GM18951 (cell line): ENCODE results near the gene SH3RF3.

Experiments
- POLR2A ChIP-seq: IDR thresholded peaks from 4 replicates; pipeline ENCODE4 v1.6.1; 2011; ENCODE audit warnings: mild to moderate bottlenecking; ENCODE audit not compliant: insufficient read length, insufficient read depth; ENCODE audit errors: extremely low read depth
- in situ Hi-C: fragments of 300-500 bp; cut with MboI; formaldehyde crosslinking; loops from one replicate; pipeline ENCODE4 v1.12.0; 2022; ENCODE audit warnings: low sequenced_read_pairs, mixed read lengths, inconsistent platforms; ENCODE audit not compliant: unreplicated experiment

The SH3RF3 gene

DNA sequence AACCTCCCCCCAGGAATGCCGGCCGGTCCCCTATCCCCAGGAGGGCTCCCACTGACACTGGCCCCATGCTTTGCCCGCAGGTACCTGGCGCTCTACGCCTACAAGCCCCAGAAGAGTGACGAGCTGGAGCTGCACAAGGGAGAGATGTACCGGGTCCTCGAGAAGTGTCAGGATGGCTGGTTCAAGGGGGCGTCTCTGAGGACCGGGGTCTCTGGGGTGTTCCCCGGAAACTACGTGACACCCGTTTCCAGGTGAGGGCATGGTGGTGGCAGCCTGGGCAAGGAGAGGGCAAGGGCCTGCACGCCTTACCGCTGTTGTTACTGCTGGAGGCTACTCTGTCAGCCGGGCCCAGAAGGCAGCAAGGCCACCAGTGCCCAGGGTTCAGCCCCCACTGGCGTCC lies 303.4 kb downstream of the SH3RF3 start:
- in situ Hi-C loops, result no loop called here
- TF ChIP-seq POLR2A, result no peak

GRCh38 chr2:109433486-109433885 lies 304.5 kb downstream of the SH3RF3 start:
- in situ Hi-C loops, result no loop called here
- TF ChIP-seq POLR2A, result no peak

DNA sequence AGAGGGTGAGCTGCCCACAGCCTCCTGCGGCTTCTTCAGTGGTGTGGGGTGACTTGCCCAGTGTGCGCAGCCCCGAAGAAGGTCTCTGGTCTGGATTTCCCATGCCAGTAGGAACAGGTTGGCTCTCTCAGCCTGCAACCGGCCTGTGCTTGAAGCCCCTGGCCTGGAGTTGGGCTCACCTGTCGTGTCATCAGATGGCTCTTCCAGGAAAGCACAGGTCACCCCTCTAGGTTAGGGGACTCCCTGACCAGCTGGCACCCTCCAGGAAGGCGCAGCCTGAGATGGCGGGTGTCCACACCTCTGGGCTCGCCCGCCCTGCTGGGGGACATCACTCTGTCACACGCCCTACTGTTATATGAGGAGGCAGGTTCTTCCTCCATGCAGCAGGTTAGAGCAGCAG lies 304.9 kb downstream of the SH3RF3 start:
- no peak for TF ChIP-seq POLR2A
- in situ Hi-C loops, result no loop called here

DNA sequence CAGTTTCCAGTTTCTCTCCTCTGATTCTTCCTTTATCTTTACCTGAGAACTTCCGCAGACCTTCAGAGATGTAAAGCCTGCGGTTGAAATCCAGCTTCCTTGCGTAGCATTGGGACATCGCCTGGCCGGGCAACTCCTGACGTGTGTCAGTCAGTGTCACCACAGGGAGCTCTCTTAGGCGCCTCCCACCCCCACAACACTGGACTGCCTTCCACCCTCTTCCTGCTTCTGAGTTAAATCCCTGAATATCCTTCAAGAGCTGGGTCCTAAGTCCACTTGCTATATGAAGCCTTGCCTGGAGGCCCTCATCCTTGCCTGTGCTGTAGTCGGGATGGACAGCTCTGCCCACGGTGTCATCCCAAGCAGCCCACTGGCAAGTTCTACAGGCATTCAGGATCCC lies 305.3 kb downstream of the SH3RF3 start:
- in situ Hi-C loops, result no loop called here
- TF ChIP-seq POLR2A, result no peak

GRCh38 chr2:109435066-109435690 lies 306.2 kb downstream of the SH3RF3 start:
- in situ Hi-C loops, result no loop called here
- no peak for TF ChIP-seq POLR2A

DNA sequence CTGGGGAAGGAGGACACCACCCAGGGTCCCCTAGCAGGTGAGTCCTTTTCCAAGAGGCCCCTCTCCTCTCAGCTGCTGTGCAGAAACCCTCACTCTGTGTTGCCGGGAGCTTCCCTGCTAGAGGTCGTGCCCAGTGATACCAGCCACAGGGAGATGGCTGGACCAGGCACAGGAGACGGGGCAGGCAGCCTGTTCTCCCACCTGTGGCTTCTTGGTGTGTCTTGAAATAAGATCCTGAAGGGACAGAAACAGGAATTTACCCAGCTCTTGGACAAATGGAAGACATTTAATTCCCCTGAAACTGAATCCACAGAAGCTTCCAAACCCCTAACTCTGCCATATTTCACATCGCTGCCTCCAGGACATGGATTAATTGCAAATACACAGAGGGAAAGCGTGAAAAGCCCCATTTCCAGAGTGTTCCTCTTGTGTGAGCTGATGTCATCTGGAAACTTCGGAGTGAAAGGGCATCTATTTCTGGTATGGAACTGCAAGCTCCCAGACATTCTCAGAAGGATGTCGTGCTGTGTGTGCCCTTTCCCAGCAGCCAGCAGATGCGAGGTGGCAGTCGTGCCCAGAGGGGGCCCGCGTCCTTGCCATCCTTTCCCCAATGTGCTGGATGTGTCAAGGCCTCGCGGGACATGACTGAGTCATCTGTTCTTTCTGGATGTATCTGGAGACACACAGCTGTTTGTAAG lies 307.0 kb downstream of the SH3RF3 start:
- no peak for TF ChIP-seq POLR2A
- in situ Hi-C loops, result no loop called here

GRCh38 chr2:109436610-109437225 lies 307.7 kb downstream of the SH3RF3 start:
- no peak for TF ChIP-seq POLR2A
- in situ Hi-C loops, result no loop called here

DNA sequence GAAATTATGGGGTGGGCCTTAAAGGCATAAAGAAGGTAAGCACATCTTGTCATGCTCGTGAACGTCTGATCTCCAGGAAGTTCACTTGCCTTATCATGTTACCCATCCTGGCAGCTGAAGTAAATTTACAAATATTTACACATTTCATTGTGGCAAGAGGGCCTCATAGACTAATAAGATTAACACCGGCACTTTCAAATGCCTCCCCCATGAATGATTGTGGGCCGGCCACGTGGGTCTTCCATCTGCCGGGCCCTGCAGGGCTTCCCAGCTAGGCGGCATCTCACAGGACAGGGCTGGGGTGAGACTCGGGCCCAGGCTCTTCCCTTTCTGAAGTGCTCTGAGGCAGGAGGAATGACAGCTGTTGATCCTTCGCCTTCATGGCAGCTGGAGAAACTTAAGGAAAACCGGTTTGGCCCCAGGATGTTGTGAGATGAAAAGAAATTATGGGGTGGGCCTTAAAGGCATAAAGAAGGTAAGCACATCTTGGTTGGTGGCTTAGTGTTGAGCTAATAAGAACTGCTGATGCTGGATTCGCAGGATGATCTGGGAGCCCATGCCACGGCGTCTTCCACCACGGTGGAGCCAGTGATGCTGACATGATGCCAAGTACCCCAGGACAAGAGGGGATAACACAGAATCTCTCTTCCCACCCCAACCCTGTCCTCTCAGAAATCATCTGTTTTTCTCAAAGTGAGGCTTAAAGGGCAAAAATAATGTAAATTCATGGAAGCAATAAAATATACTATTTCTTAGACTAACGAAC lies 308.5 kb downstream of the SH3RF3 start:
- TF ChIP-seq POLR2A, result no peak
- in situ Hi-C loops, result no loop called here

DNA sequence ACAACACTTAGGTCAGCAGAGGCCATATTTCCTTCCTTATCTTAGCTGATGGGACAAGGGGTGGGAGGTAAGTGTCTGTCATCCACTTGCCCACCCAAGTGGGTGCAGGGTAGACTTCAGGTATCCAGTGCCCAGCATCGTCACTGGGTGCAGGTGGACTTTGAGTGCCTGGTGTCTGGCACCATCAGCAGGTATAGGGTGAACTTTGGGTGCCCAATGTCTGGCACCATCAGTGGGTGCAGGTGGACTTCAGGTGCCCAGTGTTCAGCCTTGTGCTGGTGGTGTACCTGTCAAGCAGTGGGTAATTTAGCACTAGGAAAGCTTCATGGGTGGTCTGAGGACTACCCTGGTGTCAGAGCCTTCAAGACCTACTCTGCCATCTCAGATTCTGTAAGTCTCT lies 309.1 kb downstream of the SH3RF3 start:
- TF ChIP-seq POLR2A, result no peak
- in situ Hi-C loops, result no loop called here

DNA sequence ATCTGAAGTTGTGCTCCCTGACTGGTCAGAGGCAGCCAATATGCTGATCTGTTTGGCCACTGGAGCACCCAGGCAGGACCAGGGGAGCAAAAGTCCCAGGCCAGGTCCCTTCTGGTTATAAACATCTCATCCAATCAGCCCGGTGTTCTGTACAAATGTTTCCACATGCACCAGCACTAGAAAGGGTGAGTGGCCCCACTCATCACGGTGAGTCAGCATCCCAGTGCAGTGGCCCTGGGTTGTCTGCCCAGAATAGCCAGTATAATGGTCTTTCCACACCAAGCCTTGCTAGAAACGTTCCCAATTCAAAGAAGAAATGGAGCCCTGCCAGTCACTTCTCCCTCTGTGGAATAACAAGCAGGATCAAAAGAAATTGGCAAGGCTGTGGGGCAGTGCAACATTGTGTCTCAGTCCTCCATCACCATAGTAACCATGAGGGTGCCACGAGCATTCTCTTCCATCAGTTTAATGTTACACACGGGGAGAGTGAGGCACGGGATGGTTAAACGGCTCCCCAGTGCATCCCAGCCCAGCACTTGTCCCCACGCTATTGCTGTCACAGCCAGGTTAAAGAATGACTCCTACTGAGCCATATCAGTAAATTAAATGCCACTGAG lies 309.9 kb downstream of the SH3RF3 start:
- in situ Hi-C loops, result no loop called here
- TF ChIP-seq POLR2A, result no peak

DNA sequence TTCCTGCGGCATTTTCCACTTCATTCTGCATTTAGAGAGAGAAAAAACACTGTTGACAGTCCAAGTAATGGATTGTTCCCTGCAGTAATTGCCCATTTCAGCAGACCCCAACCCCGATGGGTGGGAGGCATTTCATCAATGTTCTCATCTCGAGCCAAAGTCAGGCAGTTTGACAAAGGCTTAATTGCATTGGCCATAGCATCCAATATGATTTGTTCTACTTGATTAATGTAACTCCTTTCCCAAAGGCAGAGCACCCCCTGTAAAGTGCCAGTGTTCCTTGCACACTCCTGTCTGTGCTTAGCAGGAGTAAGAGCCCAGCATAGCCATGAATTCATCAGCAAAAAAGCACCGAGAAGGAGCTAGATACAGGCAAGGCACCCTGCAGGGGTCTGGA lies 310.4 kb downstream of the SH3RF3 start:
- no peak for TF ChIP-seq POLR2A
- in situ Hi-C loops, result no loop called here

GRCh38 chr2:109439986-109440385 lies 311.0 kb downstream of the SH3RF3 start:
- in situ Hi-C loops, result no loop called here

More at GRCh38 chr2:109439986-109440385, 311.0 kb downstream of the SH3RF3 start:
- no peak for TF ChIP-seq POLR2A
